HL-60 (cell line): ENCODE results near the gene TC2N.

Experiments used
- CTCF ChIP-seq: IDR thresholded peaks from one replicate; pipeline ENCODE4 v1.5.1; 2011; ENCODE audit warnings: low read length, control low read depth, inconsistent platforms; ENCODE audit not compliant: insufficient read depth
- GABPA ChIP-seq: IDR thresholded peaks from 2 replicates; pipeline ENCODE4 v1.6.1; 2012; ENCODE audit warnings: low read depth

GRCh38 chr14:91770185-91770584 is 97.2 kb downstream of the TC2N start:
- TF ChIP-seq CTCF (no peak), GABPA (no peak)
